Keratinocyte (primary cell): Measurements from ENCODE around the gene IKBIP. TPM values are rescaled to one million over a fixed set of nuclear protein-coding genes. Genes with fewer than 3 reads are reported as not detected.

ENCODE experiments used
- DNase-seq: peaks from one replicate; pipeline ENCODE4 v3.0.0-alpha.2; 2011; ENCODE audit warnings: low read depth, missing footprints, low spot score
- FAIRE-seq: peaks from 2 replicates; lab custom pipeline; 2011; peaks lifted over from hg19 to GRCh38; lab: Jason Lieb, UNC
- H2AFZ ChIP-seq: 2 replicates; pipeline ENCODE4 v1.6.0; 2012; ENCODE audit warnings: low read length, control low read depth, inconsistent platforms; ENCODE audit not compliant: control insufficient read depth
- H3K27ac ChIP-seq: 2 replicates; pipeline ENCODE4 v1.5.1; 2011; ENCODE audit warnings: low read length; ENCODE audit not compliant: control insufficient read depth, insufficient read depth
- H3K27me3 ChIP-seq: 3 replicates; pipeline ENCODE4 v1.6.0; 2011; ENCODE audit warnings: low read length; ENCODE audit not compliant: control insufficient read depth, insufficient read depth; ENCODE audit errors: extremely low read depth
- H3K36me3 ChIP-seq, 2 experiments: 2 replicates in 1 of 2; 3 replicates in 1 of 2; pipeline ENCODE4 v1.5.1; 2011; ENCODE audit warnings: low read length in 2 of 2, mild to moderate bottlenecking in 1 of 2; ENCODE audit not compliant: control insufficient read depth in 2 of 2, insufficient read depth in 2 of 2; ENCODE audit errors: extremely low read depth in 1 of 2
- H3K4me1 ChIP-seq: 3 replicates; pipeline ENCODE4 v1.5.1; 2011; ENCODE audit warnings: low read length; ENCODE audit not compliant: control insufficient read depth, insufficient read depth; ENCODE audit errors: extremely low read depth
- H3K4me2 ChIP-seq: 3 replicates; pipeline ENCODE4 v1.6.0; 2011; ENCODE audit warnings: low read depth, low read length; ENCODE audit not compliant: control insufficient read depth, insufficient read depth; ENCODE audit errors: extremely low read depth
- H3K4me3 ChIP-seq, 3 experiments: fragments of 200-600 bp in 1 of 3; sonication (generic) in 1 of 3; 2 replicates in 2 of 3; 3 replicates in 1 of 3; pipeline ENCODE4 v1.5.1; 2011 to 2016; ENCODE audit warnings: low read length in 3 of 3, mild to moderate bottlenecking in 3 of 3, control low read depth in 2 of 3, inconsistent platforms in 1 of 3, low read depth in 1 of 3, mixed read lengths in 1 of 3, mixed run types in 1 of 3, moderate library complexity in 1 of 3; ENCODE audit not compliant: control insufficient read depth in 2 of 3, insufficient read depth in 2 of 3; ENCODE audit errors: extremely low read depth in 1 of 3
- H3K79me2 ChIP-seq: 2 replicates; pipeline ENCODE4 v1.6.0; 2012; ENCODE audit warnings: low read length; ENCODE audit not compliant: control insufficient read depth, insufficient read depth
- H3K9ac ChIP-seq: 3 replicates; pipeline ENCODE4 v1.6.0; 2011; ENCODE audit warnings: low read length; ENCODE audit not compliant: control insufficient read depth, insufficient read depth; ENCODE audit errors: extremely low read depth
- H3K9me1 ChIP-seq: 3 replicates; pipeline ENCODE4 v1.6.0; 2011; ENCODE audit warnings: low read length; ENCODE audit not compliant: control insufficient read depth, insufficient read depth; ENCODE audit errors: extremely low read depth
- H3K9me3 ChIP-seq: 2 replicates; pipeline ENCODE4 v1.5.1; 2012; ENCODE audit warnings: low read depth, low read length; ENCODE audit not compliant: control insufficient read depth
- H4K20me1 ChIP-seq: 3 replicates; pipeline ENCODE4 v1.6.0; 2011; ENCODE audit warnings: low read length; ENCODE audit not compliant: control insufficient read depth, insufficient read depth; ENCODE audit errors: extremely low read depth
- EZH2 ChIP-seq: IDR thresholded peaks from one replicate; pipeline ENCODE4 v1.6.1; 2012; ENCODE audit warnings: inconsistent platforms, mild to moderate bottlenecking, low read length, moderate library complexity
- dilution Hi-C: fragments of 300-500 bp; cut with MboI; formaldehyde crosslinking; loops from one replicate; pipeline ENCODE4 v1.7.0; 2020; ENCODE audit warnings: low sequenced_read_pairs; ENCODE audit not compliant: extremely low pct_ligation_motif_present
- polyA plus RNA-seq, 5 experiments: library from polyadenylated mRNA; depleted of rRNA in 3 of 5; stranded (reverse) in 3 of 5; stranded (forward) in 1 of 5; unstranded in 1 of 5; fragments of >200 nt; gene quantifications; 1 replicate in 1 of 5; 2 replicates in 3 of 5; 3 replicates in 1 of 5; pipeline versions ENCODE4 v1.2.1 to v1.2.3, GENCODE V29; 2011 to 2012; ENCODE audit warnings: missing spikeins in 2 of 5, low read depth in 1 of 5, low replicate concordance in 1 of 5
- TF ChIP-seq, protein P1 (sequence below), 3 experiments: IDR thresholded peaks in 1 of 3; conservative IDR thresholded peaks in 1 of 3; optimal IDR thresholded peaks in 1 of 3; 2 replicates in 2 of 3; 3 replicates in 1 of 3; pipeline versions ENCODE3 to v1.5.1; 2011; ENCODE audit warnings: low read length in 3 of 3, mild to moderate bottlenecking in 3 of 3, moderate library complexity in 2 of 3, control low read depth in 1 of 3, inconsistent platforms in 1 of 3; ENCODE audit not compliant: insufficient read depth in 2 of 3; ENCODE audit errors: extremely low read depth in 1 of 3

Gene IKBIP
- polyA plus RNA-seq, 1 donor (not counting 4 experiments of a cell fraction or from before 2014, with no cell fraction given): 33.9 TPM

- no peaks in the 10 kb centered on the region for H3K9me1 ChIP-seq
- H3K4me2 ChIP-seq: no peak overlapping the region
- no peak overlapping the region for H2AFZ ChIP-seq
- no peaks in the 10 kb centered on the region for H4K20me1 ChIP-seq
- no peak for TF ChIP-seq EZH2
- TF ChIP-seq, protein P1, sequence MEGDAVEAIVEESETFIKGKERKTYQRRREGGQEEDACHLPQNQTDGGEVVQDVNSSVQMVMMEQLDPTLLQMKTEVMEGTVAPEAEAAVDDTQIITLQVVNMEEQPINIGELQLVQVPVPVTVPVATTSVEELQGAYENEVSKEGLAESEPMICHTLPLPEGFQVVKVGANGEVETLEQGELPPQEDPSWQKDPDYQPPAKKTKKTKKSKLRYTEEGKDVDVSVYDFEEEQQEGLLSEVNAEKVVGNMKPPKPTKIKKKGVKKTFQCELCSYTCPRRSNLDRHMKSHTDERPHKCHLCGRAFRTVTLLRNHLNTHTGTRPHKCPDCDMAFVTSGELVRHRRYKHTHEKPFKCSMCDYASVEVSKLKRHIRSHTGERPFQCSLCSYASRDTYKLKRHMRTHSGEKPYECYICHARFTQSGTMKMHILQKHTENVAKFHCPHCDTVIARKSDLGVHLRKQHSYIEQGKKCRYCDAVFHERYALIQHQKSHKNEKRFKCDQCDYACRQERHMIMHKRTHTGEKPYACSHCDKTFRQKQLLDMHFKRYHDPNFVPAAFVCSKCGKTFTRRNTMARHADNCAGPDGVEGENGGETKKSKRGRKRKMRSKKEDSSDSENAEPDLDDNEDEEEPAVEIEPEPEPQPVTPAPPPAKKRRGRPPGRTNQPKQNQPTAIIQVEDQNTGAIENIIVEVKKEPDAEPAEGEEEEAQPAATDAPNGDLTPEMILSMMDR (optimal IDR thresholded peaks at IDR 0.05 in 1 of 3, IDR thresholded peaks at IDR 0.05 in 1 of 3, conservative IDR thresholded peaks at IDR 0.05 in 1 of 3; ENCODE audit: extremely low read depth in 1 of 3, insufficient read depth in 2 of 3, low read length in 3 of 3): no peak
- dilution Hi-C loops: no loop called here
- H3K27me3 ChIP-seq: no peaks in the 10 kb centered on the region
- H3K4me1 ChIP-seq: no peaks in the 10 kb centered on the region
- FAIRE-seq (no peak), DNase-seq (no peak)
- no peaks in the 10 kb centered on the region for H3K9me3 ChIP-seq
- H3K9ac ChIP-seq: no peak overlapping the region
- no peak overlapping the region for H3K4me3 ChIP-seq
- no peaks in the 10 kb centered on the region for H3K79me2 ChIP-seq
- no peaks in the 10 kb centered on the region for H3K36me3 ChIP-seq
- no peak overlapping the region for H3K27ac ChIP-seq
These were observed 63.9 kb downstream of the IKBIP start for GRCh38 chr12:98580695-98581094.

DNA sequence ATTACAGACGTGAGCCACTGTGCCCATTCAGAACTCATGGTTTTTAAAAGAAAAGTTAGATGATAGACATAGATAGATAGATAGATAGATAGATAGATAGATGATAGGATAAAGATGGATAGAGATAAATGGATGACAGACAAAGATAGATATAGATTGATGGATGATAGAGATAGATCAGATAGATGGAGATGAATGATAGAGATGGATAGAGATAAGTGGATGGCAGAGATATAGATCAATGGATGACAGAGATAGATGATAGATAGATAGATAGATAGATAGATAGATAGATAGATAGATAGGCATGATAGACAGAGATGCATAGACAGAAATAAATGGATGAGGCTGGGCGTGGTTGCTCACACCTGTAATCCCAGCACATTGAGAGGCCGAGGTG, 64.8 kb downstream of the IKBIP start:
- no peak for FAIRE-seq
- no peaks in the 10 kb centered on the region for H3K9me1 ChIP-seq

More for the DNA sequence above, 64.8 kb downstream of the IKBIP start:
- H3K9me3 ChIP-seq: no peaks in the 10 kb centered on the region
- H3K4me1 ChIP-seq: no peaks in the 10 kb centered on the region
- H3K27me3 ChIP-seq: no peaks in the 10 kb centered on the region
- no peaks in the 10 kb centered on the region for H3K79me2 ChIP-seq
- dilution Hi-C loops: no loop called here
- DNase-seq: no peak
- H3K27ac ChIP-seq: no peak overlapping the region
- no peak overlapping the region for H3K9ac ChIP-seq
- no peaks in the 10 kb centered on the region for H3K36me3 ChIP-seq
- H4K20me1 ChIP-seq: no peaks in the 10 kb centered on the region
- no peak overlapping the region for H3K4me2 ChIP-seq
- no peak overlapping the region for H3K4me3 ChIP-seq
- TF ChIP-seq, protein P1 (optimal IDR thresholded peaks at IDR 0.05 in 1 of 3, IDR thresholded peaks at IDR 0.05 in 1 of 3, conservative IDR thresholded peaks at IDR 0.05 in 1 of 3; ENCODE audit: extremely low read depth in 1 of 3, insufficient read depth in 2 of 3, low read length in 3 of 3): no peak
- TF ChIP-seq EZH2: no peak
- no peak overlapping the region for H2AFZ ChIP-seq
